Fibroblast of lung (primary cell): ENCODE measurements around the gene WWP2. TPM values are rescaled to one million over a fixed set of nuclear protein-coding genes. Genes with fewer than 3 reads are reported as not detected.

ENCODE experiments used
- DNase-seq, 2 donors: peaks; one replicate each; pipeline versions ENCODE4 v3.0.0 to v3.0.0-alpha.2; 2010; ENCODE audit warnings: low read depth in 2 of 2
- H2AFZ ChIP-seq: 2 replicates; pipeline ENCODE4 v1.5.1; 2012; ENCODE audit warnings: low read length, control low read depth, inconsistent platforms
- H3K27ac ChIP-seq: 2 replicates; pipeline ENCODE4 v1.5.1; 2011; ENCODE audit warnings: low read length, control low read depth; ENCODE audit not compliant: insufficient read depth
- H3K27me3 ChIP-seq: 2 replicates; pipeline ENCODE4 v1.5.1; 2011; ENCODE audit warnings: mild to moderate bottlenecking, low read length; ENCODE audit not compliant: control insufficient read depth, insufficient read depth
- H3K36me3 ChIP-seq: 2 replicates; pipeline ENCODE4 v1.5.1; 2011; ENCODE audit warnings: low read length; ENCODE audit not compliant: control insufficient read depth, insufficient read depth
- H3K4me1 ChIP-seq: 2 replicates; pipeline ENCODE4 v1.5.1; 2011; ENCODE audit warnings: low read length; ENCODE audit not compliant: control insufficient read depth, insufficient read depth; ENCODE audit errors: extremely low read depth
- H3K4me2 ChIP-seq: 2 replicates; pipeline ENCODE4 v1.5.1; 2011; ENCODE audit warnings: low read length, control low read depth; ENCODE audit not compliant: insufficient read depth; ENCODE audit errors: extremely low read depth
- H3K4me3 ChIP-seq, 4 experiments: fragments of 200-600 bp in 1 of 4; sonication (generic) in 1 of 4; replicated peaks in 1 of 4; 2 replicates each; pipeline ENCODE4 v1.5.1; 2011 to 2016; ENCODE audit warnings: low read length in 4 of 4, low read depth in 3 of 4, mild to moderate bottlenecking in 3 of 4, control low read depth in 2 of 4, inconsistent platforms in 1 of 4, mixed read lengths in 1 of 4; ENCODE audit not compliant: insufficient read depth in 1 of 4; ENCODE audit errors: control extremely low read depth in 1 of 4
- H3K79me2 ChIP-seq: 2 replicates; pipeline ENCODE4 v1.5.1; 2012; ENCODE audit warnings: mild to moderate bottlenecking, low read length, inconsistent platforms; ENCODE audit not compliant: control insufficient read depth, insufficient read depth
- H3K9ac ChIP-seq: 2 replicates; pipeline ENCODE4 v1.5.1; 2011; ENCODE audit warnings: mild to moderate bottlenecking, low read length, control low read depth; ENCODE audit not compliant: insufficient read depth
- H3K9me3 ChIP-seq: 2 replicates; pipeline ENCODE4 v1.5.1; 2012; ENCODE audit warnings: low read depth, low read length; ENCODE audit not compliant: control insufficient read depth, insufficient read depth
- H4K20me1 ChIP-seq: 2 replicates; pipeline ENCODE4 v1.5.1; 2011; ENCODE audit warnings: low read length; ENCODE audit not compliant: control insufficient read depth, insufficient read depth; ENCODE audit errors: extremely low read depth
- CTCF ChIP-seq, 2 donors: IDR thresholded peaks in 1 of 2; conservative IDR thresholded peaks in 1 of 2; 1 replicate in 1 of 2; 2 replicates in 1 of 2; pipeline ENCODE4 v1.5.1; 2011 to 2012; ENCODE audit warnings: low read length in 2 of 2, control low read depth in 1 of 2, inconsistent platforms in 1 of 2, low read depth in 1 of 2, mild to moderate bottlenecking in 1 of 2
- EZH2 ChIP-seq: IDR thresholded peaks from 2 replicates; pipeline ENCODE4 v1.5.1; 2012; ENCODE audit warnings: low read length, control low read depth, mild to moderate bottlenecking; ENCODE audit errors: missing control alignments
- polyA plus RNA-seq, 2 donors: library from polyadenylated mRNA; depleted of rRNA in 1 of 2; stranded (reverse) in 1 of 2; unstranded in 1 of 2; fragments of >200 nt; gene quantifications; 2 replicates each; pipeline ENCODE4 v1.2.1, GENCODE V29; 2011 to 2012; ENCODE audit warnings: missing spikeins in 1 of 2
- total RNA-seq: library from RNA; depleted of rRNA; stranded (reverse); fragments of >200 nt; gene quantifications from 2 replicates; pipeline ENCODE4 v1.2.1, GENCODE V29; 2014

Gene WWP2
- total and polyA plus RNA-seq, 2 donors (not counting 1 experiment from before 2014, with no cell fraction given): 16.3 to 28.5 TPM

GRCh38 chr16:69881141-69881540, 119.0 kb downstream of the WWP2 start:
- H3K4me3 ChIP-seq: no peak overlapping the region
- H2AFZ ChIP-seq: no peak overlapping the region
- TF ChIP-seq EZH2: no peak
- TF ChIP-seq CTCF (conservative IDR thresholded peaks at IDR 0.05 in 1 of 2, IDR thresholded peaks at IDR 0.05 in 1 of 2; ENCODE audit: low read depth in 1 of 2, low read length in 2 of 2): no peak
- H3K36me3 ChIP-seq: no peaks in the 10 kb centered on the region
- no peak overlapping the region for H3K9ac ChIP-seq
- DNase-seq: no peak
- no peak overlapping the region for H3K27ac ChIP-seq
- no peaks in the 10 kb centered on the region for H3K9me3 ChIP-seq
- no peaks in the 10 kb centered on the region for H4K20me1 ChIP-seq
- no peaks in the 10 kb centered on the region for H3K27me3 ChIP-seq
- H3K4me1 ChIP-seq: peaks cover 2% of the 10 kb centered on the region
- no peak overlapping the region for H3K4me2 ChIP-seq
- no peaks in the 10 kb centered on the region for H3K79me2 ChIP-seq

GRCh38 chr16:69883744-69884143, 121.6 kb downstream of the WWP2 start:
- DNase-seq: no peak
- TF ChIP-seq CTCF (conservative IDR thresholded peaks at IDR 0.05 in 1 of 2, IDR thresholded peaks at IDR 0.05 in 1 of 2; ENCODE audit: low read depth in 1 of 2, low read length in 2 of 2) (no peak), EZH2 (no peak)
- peaks cover 2% of the 10 kb centered on the region for H3K4me1 ChIP-seq
- no peaks in the 10 kb centered on the region for H3K79me2 ChIP-seq
- no peak overlapping the region for H3K4me3 ChIP-seq
- H2AFZ ChIP-seq: no peak overlapping the region
- H3K27me3 ChIP-seq: no peaks in the 10 kb centered on the region
- no peaks in the 10 kb centered on the region for H4K20me1 ChIP-seq
- no peak overlapping the region for H3K9ac ChIP-seq
- H3K4me2 ChIP-seq: no peak overlapping the region
- H3K27ac ChIP-seq: no peak overlapping the region
- no peaks in the 10 kb centered on the region for H3K9me3 ChIP-seq
- no peaks in the 10 kb centered on the region for H3K36me3 ChIP-seq

- H3K36me3 ChIP-seq: no peaks in the 10 kb centered on the region
- H3K4me1 ChIP-seq: peaks cover 6% of the 10 kb centered on the region
- no peak for DNase-seq
- no peak overlapping the region for H3K27ac ChIP-seq
- H3K4me3 ChIP-seq: no peak overlapping the region
- no peaks in the 10 kb centered on the region for H3K79me2 ChIP-seq
- H3K9ac ChIP-seq: no peak overlapping the region
- H4K20me1 ChIP-seq: no peaks in the 10 kb centered on the region
- no peaks in the 10 kb centered on the region for H3K9me3 ChIP-seq
- no peak for TF ChIP-seq EZH2
- TF ChIP-seq CTCF (conservative IDR thresholded peaks at IDR 0.05 in 1 of 2, IDR thresholded peaks at IDR 0.05 in 1 of 2; ENCODE audit: low read depth in 1 of 2, low read length in 2 of 2): no peak
- H3K4me2 ChIP-seq: no peak overlapping the region
- no peaks in the 10 kb centered on the region for H3K27me3 ChIP-seq
- no peak overlapping the region for H2AFZ ChIP-seq
Observed at GRCh38 chr16:69885722-69886121, 123.6 kb downstream of the WWP2 start.
